Psoas muscle (tissue), 8 donors: ENCODE data around the gene NHP2. TPM values are rescaled to one million over a fixed set of nuclear protein-coding genes. Genes with fewer than 3 reads are reported as not detected.

ENCODE experiments used
- ATAC-seq, 4 donors: fragments of 200-7000 bp; cut with Tn5 transposase; one replicate each; pipeline ENCODE4 v1.9.1; 2020; ENCODE audit warnings: moderate library complexity in 3 of 4, mild to moderate bottlenecking in 2 of 4
- DNase-seq, 2 donors: peaks; one replicate each; pipeline ENCODE4 v3.0.0-alpha.2; 2020
- H3K27ac ChIP-seq: fragments of 200-600 bp; one replicate; pipeline ENCODE4 v1.8.0; 2022
- H3K27me3 ChIP-seq, 3 donors: fragments of 200-600 bp in 1 of 3; one replicate each; pipeline versions ENCODE4 v1.6.1 to v1.8.0; 2013 to 2022; ENCODE audit warnings: low read length in 2 of 3, mild to moderate bottlenecking in 2 of 3, moderate library complexity in 1 of 3; ENCODE audit not compliant: insufficient read depth in 3 of 3
- H3K36me3 ChIP-seq, 2 donors: fragments of 200-600 bp in 1 of 2; one replicate each; pipeline versions ENCODE4 v1.6.1 to v1.8.0; 2013 to 2022; ENCODE audit warnings: low read depth in 1 of 2, mild to moderate bottlenecking in 1 of 2, moderate library complexity in 1 of 2; ENCODE audit not compliant: insufficient read depth in 1 of 2
- H3K4me1 ChIP-seq: fragments of 200-600 bp; one replicate; pipeline ENCODE4 v1.8.0; 2022
- H3K4me3 ChIP-seq: fragments of 200-600 bp; one replicate; pipeline ENCODE4 v1.8.0; 2022; ENCODE audit warnings: mild to moderate bottlenecking
- H3K9me3 ChIP-seq: fragments of 200-600 bp; one replicate; pipeline ENCODE4 v1.8.0; 2022
- WGBS, 3 donors: extraction: QIAGEN DNeasy Blood & Tissue Kit; methylation state at CpG; one replicate each; pipeline versions ENCODE4 v1.1.6 to v1.1.7; 2013; 5-methylcytosine and 5-hydroxymethylcytosine counted together
- intact Hi-C, 2 donors: fragments of 100-400 bp; cut with DNase I; formaldehyde crosslinking; loops; one replicate each; pipeline versions ENCODE4 v1.11.0 to v1.14.2; 2022
- polyA plus RNA-seq, 3 donors: library from polyadenylated mRNA; stranded (reverse); fragments of 200-250 nt; gene quantifications; one replicate each; pipeline ENCODE4 v1.2.3, GENCODE V29; 2013
- total RNA-seq, 4 donors: library from RNA; stranded (reverse); fragmentation: NEBNext Ultra II Directional in 2 of 4; extraction: Animal tissue kit (Norgen Biotek cat#: 25700) in 2 of 4; gene quantifications; one replicate each; pipeline versions ENCODE4 v1.2.1 to v1.2.4, GENCODE V29; 2021 to 2023
- TF ChIP-seq, protein P1 (sequence below): fragments of 200-600 bp; IDR thresholded peaks from one replicate; pipeline ENCODE4 v1.8.0; 2022; ENCODE audit warnings: antibody characterized with exemption
- donor health status: healthy with polysubstance abuse.
- donor health status: DM: no; HTN: no; CAD: no; lungs with moderate emphysema.
- donor health status: Bipolar disorder and iron deficiency.
- donor health status: healthy.
- donor health status: DM: yes; HTN: yes; CAD: no.
- donor health status: DM: no; HTN: no; CAD: no.
- donor health status: DM: no; HTN: no; CAD: no.
- donor health status: DM: yes; HTN: yes; CAD: no.

Gene NHP2
- total and polyA plus RNA-seq, 7 donors, result 86.9 to 301 (median 131) TPM

DNA sequence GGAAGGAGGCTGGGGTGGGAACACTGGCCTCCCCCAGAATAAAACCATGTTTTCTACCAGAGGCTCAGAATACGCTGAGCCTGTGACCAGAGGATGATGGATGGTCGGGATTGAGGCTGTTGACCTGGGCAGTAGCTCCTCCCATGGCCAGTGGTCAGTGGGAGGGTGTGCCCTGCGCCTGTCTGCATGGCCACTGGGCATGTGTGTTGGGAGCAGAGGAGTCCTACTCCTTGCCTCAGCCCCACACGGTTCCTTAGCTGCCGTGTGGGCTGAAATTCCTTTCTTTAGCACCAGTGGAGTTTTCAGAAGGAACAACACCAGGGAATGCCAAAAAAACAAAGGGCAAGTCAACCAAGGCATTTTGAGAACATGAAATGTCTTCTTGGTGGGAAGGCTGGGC is 31.3 kb downstream of the NHP2 start:
- TF ChIP-seq, protein P1, sequence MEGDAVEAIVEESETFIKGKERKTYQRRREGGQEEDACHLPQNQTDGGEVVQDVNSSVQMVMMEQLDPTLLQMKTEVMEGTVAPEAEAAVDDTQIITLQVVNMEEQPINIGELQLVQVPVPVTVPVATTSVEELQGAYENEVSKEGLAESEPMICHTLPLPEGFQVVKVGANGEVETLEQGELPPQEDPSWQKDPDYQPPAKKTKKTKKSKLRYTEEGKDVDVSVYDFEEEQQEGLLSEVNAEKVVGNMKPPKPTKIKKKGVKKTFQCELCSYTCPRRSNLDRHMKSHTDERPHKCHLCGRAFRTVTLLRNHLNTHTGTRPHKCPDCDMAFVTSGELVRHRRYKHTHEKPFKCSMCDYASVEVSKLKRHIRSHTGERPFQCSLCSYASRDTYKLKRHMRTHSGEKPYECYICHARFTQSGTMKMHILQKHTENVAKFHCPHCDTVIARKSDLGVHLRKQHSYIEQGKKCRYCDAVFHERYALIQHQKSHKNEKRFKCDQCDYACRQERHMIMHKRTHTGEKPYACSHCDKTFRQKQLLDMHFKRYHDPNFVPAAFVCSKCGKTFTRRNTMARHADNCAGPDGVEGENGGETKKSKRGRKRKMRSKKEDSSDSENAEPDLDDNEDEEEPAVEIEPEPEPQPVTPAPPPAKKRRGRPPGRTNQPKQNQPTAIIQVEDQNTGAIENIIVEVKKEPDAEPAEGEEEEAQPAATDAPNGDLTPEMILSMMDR, result no peak
- Histone ChIP-seq H3K27me3 (no peaks in the 10 kb centered on the region), H3K4me3 (peak overlapping the region; percentile 65), H3K36me3 (no peaks in the 10 kb centered on the region), H3K9me3 (no peaks in the 10 kb centered on the region), H3K4me1 (peaks cover 46% of the 10 kb centered on the region), H3K27ac (peak overlapping the region; percentile 71)
- WGBS, 3 donors, result 65 to 72% (median 72%) methylated on average over 5 of the region's 5 CpGs
- no peak for ATAC-seq
- DNase-seq, result no peak
- intact Hi-C loops, result no loop called here

DNA sequence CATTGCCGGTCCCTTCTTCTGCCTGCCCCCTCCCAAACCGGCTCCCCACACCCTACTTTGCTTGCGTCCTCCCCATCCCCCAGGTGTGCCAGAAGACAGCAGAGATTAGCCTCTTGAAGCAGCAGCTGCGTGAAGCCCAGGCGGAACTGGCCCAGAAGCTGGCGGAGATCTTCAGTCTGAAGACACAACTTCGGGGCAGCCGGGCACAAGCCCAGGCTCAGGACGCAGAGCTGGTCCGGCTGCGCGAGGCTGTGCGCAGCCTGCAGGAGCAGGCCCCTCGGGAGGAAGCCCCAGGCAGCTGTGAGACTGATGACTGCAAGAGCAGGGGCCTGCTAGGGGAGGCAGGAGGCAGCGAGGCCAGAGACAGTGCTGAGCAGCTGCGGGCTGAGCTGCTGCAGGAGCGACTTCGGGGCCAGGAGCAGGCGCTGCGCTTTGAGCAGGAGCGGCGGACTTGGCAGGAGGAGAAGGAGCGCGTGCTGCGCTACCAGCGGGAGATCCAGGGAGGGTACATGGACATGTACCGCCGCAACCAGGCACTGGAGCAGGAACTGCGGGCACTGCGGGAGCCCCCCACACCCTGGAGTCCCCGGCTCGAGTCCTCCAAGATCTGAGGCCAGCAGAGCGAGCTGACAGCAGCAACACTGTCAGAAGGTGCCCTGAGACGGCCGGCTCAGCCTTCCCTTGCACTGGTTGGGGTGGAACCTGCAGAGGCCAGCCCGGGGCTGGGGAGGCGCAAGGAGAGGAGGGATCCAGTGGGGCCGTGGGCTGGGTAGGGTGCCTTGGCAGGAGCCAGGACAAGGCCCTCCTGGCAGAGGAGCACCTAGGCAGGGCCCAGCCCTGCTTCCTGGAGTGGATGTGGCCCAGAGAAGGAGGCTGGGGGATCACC is 32.1 kb downstream of the NHP2 start:
- WGBS, 3 donors, result 16 to 20% (median 17%) methylated on average over 30 to 38 of the region's 38 CpGs
- intact Hi-C loops, result no loop called here

DNA sequence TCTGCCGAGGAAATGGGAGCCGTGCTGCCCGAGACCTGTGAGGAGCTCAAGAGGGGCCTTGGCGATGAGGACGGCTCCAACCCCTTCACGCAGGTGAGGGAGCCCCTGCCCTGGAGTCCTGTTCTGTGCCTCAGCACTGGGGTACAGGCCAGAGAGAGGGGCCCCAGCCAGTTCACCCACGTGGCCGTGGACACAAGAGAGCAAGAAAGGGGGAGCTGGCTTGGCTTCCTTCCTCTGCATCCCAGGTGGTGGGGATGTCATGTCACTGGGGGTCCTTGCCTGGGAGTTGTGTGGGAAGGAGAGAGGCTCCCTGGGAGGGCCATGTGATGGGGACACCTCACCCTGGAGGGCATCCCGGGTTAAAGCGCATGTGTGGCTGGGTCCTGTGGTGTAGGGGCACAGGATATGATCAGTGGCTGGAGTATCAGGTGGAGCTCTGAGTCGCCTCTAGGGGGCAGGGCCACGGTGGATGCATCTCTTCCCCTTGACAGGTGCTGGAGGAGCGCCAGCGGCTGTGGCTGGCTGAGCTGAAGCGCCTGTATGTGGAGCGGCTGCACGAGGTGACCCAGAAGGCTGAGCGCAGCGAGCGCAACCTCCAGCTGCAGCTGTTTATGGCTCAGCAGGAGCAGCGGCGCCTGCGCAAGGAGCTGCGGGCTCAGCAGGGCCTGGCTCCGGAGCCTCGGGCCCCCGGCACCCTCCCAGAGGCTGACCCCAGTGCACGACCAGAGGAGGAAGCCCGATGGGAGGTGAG is 32.9 kb downstream of the NHP2 start:
- TF ChIP-seq, protein P1, result peak; percentile 56
- ATAC-seq (peak; percentile 94 to 96 (median 94)), DNase-seq (peak; percentile 90 to 98)
- peak overlapping the region; percentile 65 for H3K4me3 ChIP-seq
- intact Hi-C loops, result no loop called here
- no peaks in the 10 kb centered on the region for H3K36me3 ChIP-seq
- H3K9me3 ChIP-seq, result no peaks in the 10 kb centered on the region
- 7 to 20% (median 8%) methylated on average over 24 to 29 of the region's 29 CpGs for WGBS, 3 donors
- peak overlapping the region; percentile 71 for H3K27ac ChIP-seq
- H3K27me3 ChIP-seq, result peaks cover 0 to 9% (median 0%) of the 10 kb centered on the region in 3 donors
- peaks cover 46% of the 10 kb centered on the region for H3K4me1 ChIP-seq

More for the DNA sequence above, 32.1 kb downstream of the NHP2 start:
- H3K36me3 ChIP-seq, result no peaks in the 10 kb centered on the region
- peak overlapping the region; percentile 71 for H3K27ac ChIP-seq
- ATAC-seq (peak; percentile 40 to 76 (median 58)), DNase-seq (peak in 1 of 2 donors; percentile 79)
- H3K9me3 ChIP-seq, result no peaks in the 10 kb centered on the region
- H3K4me3 ChIP-seq, result peak overlapping the region; percentile 65
- H3K4me1 ChIP-seq, result peaks cover 46% of the 10 kb centered on the region
- TF ChIP-seq, protein P1, result no peak
- H3K27me3 ChIP-seq, result peaks cover 0 to 1% (median 0%) of the 10 kb centered on the region in 3 donors

DNA sequence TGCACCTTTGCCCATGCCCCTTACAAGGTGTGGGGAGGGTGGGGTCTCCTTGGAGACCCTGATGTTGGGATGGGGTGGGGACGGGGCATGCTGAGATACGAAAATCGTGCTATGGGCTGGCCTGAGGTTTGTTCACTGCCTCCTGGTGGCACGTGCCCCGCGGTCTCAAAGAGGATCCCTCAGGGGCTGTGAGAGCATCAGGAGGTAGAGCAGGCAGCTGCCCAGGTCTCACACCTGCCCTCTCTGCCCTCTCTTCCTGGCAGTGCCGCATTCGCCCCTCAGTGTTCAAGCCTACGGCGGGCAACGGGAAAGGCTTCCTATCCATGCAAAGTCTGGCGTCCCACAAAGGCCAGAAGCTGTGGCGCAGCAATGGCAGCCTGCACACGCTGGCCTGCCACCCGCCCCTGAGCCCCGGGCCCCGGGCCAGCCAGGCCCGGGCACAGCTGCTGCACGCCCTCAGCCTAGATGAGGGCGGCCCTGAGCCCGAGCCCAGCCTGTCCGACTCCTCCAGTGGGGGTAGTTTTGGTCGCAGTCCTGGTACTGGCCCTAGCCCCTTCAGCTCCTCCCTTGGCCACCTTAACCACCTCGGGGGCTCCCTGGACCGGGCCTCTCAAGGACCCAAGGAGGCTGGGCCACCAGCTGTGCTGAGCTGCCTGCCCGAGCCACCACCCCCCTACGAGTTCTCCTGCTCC is 33.6 kb downstream of the NHP2 start:
- peak overlapping the region; percentile 71 for H3K27ac ChIP-seq
- ATAC-seq (peak in 3 of 4 donors; percentile 20 to 56 (median 22)), DNase-seq (no peak)
- H3K36me3 ChIP-seq, result no peaks in the 10 kb centered on the region
- H3K27me3 ChIP-seq, result peaks cover 0 to 16% (median 0%) of the 10 kb centered on the region in 3 donors
- TF ChIP-seq, protein P1, result no peak
- H3K4me3 ChIP-seq, result no peak overlapping the region
- WGBS, 3 donors, result 41 to 54% (median 47%) methylated on average over 17 to 27 of the region's 27 CpGs
- H3K9me3 ChIP-seq, result no peaks in the 10 kb centered on the region
- intact Hi-C loops, result loop anchor here in 1 of 2 donors (5.0 kb wide), 1 partner anchor 43 kb away; no protein-coding TSS in a partner anchor
- H3K4me1 ChIP-seq, result peaks cover 46% of the 10 kb centered on the region
